ENCODE measurements around the gene RNASET2. TPM values are rescaled to one million over a fixed set of nuclear protein-coding genes. Genes with fewer than 3 reads are reported as not detected.

RNASET2 gene
- total and polyA plus RNA-seq, 4 donors = 17.7 to 37.2 (median 25.0) TPM

DNA sequence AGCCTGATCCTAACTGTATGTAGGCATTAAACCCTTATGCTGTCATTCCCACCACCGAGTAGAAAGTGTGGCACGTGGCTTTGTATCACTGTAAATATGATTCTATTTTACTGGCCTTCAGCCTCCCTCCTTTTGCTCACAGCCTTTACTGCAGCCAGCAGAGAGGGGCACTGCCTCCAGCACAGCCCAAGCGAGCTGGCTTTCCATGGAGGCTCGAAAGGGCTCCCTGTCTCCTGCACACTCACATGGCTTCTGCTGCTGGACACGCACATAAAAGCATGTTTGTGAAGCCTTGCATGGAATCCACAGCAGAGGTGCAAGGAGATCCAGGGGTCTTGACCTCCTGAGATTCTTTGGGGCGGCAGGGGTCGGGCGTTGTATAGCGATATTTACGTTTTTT is 51.3 kb downstream of the RNASET2 start:
- Histone ChIP-seq H3K27me3 (ENCODE audit: control insufficient read depth in 4 of 4, insufficient read depth in 4 of 4, low read length in 3 of 4) (no peaks in the 10 kb centered on the region), H3K9me3 (ENCODE audit: control insufficient read depth in 4 of 4, low read length in 3 of 4) (peaks cover 0 to 4% (median 2%) of the 10 kb centered on the region in 4 donors), H3K27ac (ENCODE audit: low read depth in 1 of 2, low read length in 2 of 2) (no peak overlapping the region), H3K9ac (ENCODE audit: low read depth in 1 of 2, low read length in 2 of 2) (no peak overlapping the region), H3K4me3 (ENCODE audit: low read depth in 1 of 3, low read length in 3 of 3) (no peak overlapping the region), H3K4me1 (ENCODE audit: control insufficient read depth in 4 of 4, insufficient read depth in 4 of 4, low read length in 3 of 4) (no peaks in the 10 kb centered on the region), H3K36me3 (ENCODE audit: control insufficient read depth in 4 of 4, insufficient read depth in 3 of 4, low read depth in 1 of 4, low read length in 3 of 4) (no peaks in the 10 kb centered on the region)
- 88% methylated on average over 10 of the region's 10 CpGs for WGBS
- no peak for DNase-seq (ENCODE audit: low spot score)
- TF ChIP-seq, protein P1, sequence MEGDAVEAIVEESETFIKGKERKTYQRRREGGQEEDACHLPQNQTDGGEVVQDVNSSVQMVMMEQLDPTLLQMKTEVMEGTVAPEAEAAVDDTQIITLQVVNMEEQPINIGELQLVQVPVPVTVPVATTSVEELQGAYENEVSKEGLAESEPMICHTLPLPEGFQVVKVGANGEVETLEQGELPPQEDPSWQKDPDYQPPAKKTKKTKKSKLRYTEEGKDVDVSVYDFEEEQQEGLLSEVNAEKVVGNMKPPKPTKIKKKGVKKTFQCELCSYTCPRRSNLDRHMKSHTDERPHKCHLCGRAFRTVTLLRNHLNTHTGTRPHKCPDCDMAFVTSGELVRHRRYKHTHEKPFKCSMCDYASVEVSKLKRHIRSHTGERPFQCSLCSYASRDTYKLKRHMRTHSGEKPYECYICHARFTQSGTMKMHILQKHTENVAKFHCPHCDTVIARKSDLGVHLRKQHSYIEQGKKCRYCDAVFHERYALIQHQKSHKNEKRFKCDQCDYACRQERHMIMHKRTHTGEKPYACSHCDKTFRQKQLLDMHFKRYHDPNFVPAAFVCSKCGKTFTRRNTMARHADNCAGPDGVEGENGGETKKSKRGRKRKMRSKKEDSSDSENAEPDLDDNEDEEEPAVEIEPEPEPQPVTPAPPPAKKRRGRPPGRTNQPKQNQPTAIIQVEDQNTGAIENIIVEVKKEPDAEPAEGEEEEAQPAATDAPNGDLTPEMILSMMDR (IDR thresholded peaks at IDR 0.05; ENCODE audit: low read depth, low read length, missing input control) = no peak
- TF ChIP-seq, protein P2, sequence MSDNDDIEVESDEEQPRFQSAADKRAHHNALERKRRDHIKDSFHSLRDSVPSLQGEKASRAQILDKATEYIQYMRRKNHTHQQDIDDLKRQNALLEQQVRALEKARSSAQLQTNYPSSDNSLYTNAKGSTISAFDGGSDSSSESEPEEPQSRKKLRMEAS (IDR thresholded peaks at IDR 0.05) = no peak
- TF ChIP-seq YY1 (IDR thresholded peaks at IDR 0.05) (no peak), HNF4A (conservative IDR thresholded peaks at IDR 0.05) (no peak), NR2F2 (IDR thresholded peaks at IDR 0.05) (no peak), HNF4G (IDR thresholded peaks at IDR 0.05) (no peak), GABPA (IDR thresholded peaks at IDR 0.05 in 1 of 2, conservative IDR thresholded peaks at IDR 0.05 in 1 of 2) (no peak), SP1 (IDR thresholded peaks at IDR 0.05) (no peak), FOXA1 (IDR thresholded peaks at IDR 0.05) (no peak), RXRA (IDR thresholded peaks at IDR 0.05) (no peak), EGR1 (IDR thresholded peaks at IDR 0.05; ENCODE audit: low read depth in 2 of 2) (no peak), FOXA2 (IDR thresholded peaks at IDR 0.05) (no peak), TAF1 (conservative IDR thresholded peaks at IDR 0.05) (no peak), JUND (IDR thresholded peaks at IDR 0.05) (no peak), RAD21 (IDR thresholded peaks at IDR 0.05) (no peak)
- TF ChIP-seq, protein P3, sequence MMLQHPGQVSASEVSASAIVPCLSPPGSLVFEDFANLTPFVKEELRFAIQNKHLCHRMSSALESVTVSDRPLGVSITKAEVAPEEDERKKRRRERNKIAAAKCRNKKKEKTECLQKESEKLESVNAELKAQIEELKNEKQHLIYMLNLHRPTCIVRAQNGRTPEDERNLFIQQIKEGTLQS (IDR thresholded peaks at IDR 0.05) = no peak
- TF ChIP-seq, protein P4, sequence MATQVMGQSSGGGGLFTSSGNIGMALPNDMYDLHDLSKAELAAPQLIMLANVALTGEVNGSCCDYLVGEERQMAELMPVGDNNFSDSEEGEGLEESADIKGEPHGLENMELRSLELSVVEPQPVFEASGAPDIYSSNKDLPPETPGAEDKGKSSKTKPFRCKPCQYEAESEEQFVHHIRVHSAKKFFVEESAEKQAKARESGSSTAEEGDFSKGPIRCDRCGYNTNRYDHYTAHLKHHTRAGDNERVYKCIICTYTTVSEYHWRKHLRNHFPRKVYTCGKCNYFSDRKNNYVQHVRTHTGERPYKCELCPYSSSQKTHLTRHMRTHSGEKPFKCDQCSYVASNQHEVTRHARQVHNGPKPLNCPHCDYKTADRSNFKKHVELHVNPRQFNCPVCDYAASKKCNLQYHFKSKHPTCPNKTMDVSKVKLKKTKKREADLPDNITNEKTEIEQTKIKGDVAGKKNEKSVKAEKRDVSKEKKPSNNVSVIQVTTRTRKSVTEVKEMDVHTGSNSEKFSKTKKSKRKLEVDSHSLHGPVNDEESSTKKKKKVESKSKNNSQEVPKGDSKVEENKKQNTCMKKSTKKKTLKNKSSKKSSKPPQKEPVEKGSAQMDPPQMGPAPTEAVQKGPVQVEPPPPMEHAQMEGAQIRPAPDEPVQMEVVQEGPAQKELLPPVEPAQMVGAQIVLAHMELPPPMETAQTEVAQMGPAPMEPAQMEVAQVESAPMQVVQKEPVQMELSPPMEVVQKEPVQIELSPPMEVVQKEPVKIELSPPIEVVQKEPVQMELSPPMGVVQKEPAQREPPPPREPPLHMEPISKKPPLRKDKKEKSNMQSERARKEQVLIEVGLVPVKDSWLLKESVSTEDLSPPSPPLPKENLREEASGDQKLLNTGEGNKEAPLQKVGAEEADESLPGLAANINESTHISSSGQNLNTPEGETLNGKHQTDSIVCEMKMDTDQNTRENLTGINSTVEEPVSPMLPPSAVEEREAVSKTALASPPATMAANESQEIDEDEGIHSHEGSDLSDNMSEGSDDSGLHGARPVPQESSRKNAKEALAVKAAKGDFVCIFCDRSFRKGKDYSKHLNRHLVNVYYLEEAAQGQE (IDR thresholded peaks at IDR 0.05) = no peak
- TF ChIP-seq, protein P5, sequence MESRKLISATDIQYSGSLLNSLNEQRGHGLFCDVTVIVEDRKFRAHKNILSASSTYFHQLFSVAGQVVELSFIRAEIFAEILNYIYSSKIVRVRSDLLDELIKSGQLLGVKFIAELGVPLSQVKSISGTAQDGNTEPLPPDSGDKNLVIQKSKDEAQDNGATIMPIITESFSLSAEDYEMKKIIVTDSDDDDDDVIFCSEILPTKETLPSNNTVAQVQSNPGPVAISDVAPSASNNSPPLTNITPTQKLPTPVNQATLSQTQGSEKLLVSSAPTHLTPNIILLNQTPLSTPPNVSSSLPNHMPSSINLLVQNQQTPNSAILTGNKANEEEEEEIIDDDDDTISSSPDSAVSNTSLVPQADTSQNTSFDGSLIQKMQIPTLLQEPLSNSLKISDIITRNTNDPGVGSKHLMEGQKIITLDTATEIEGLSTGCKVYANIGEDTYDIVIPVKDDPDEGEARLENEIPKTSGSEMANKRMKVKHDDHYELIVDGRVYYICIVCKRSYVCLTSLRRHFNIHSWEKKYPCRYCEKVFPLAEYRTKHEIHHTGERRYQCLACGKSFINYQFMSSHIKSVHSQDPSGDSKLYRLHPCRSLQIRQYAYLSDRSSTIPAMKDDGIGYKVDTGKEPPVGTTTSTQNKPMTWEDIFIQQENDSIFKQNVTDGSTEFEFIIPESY (IDR thresholded peaks at IDR 0.05) = no peak

All from liver (tissue), 9 donors.